Fibroblast of villous mesenchyme (primary cell): Measurements from ENCODE around the gene NKAIN2. TPM values are rescaled to one million over a fixed set of nuclear protein-coding genes. Genes with fewer than 3 reads are reported as not detected.
"Not testable (repeated sequence)": the region's sequence is repeated elsewhere in the genome, so short reads cannot be mapped to it uniquely, and the experiment has no call there.

Experiments
- DNase-seq: peaks from one replicate; pipeline ENCODE4 v3.0.0-alpha.2; 2010; ENCODE audit warnings: low read depth
- H3K4me3 ChIP-seq: 2 replicates; pipeline ENCODE4 v1.5.1; 2011; ENCODE audit warnings: low read depth, mild to moderate bottlenecking, low read length
- CTCF ChIP-seq: IDR thresholded peaks from 2 replicates; pipeline ENCODE4 v1.5.1; 2012; ENCODE audit warnings: low read depth, mild to moderate bottlenecking, low read length; ENCODE audit not compliant: insufficient read depth
- total RNA-seq: library from RNA; depleted of rRNA; stranded (reverse); fragments of >200 nt; gene quantifications from 2 replicates; pipeline ENCODE4 v1.2.3, GENCODE V29; 2012

The NKAIN2 gene
- total RNA-seq, 1 donor: not detected

GRCh38 chr6:123965894-123966293 is 162.2 kb downstream of the NKAIN2 start:
- no peak for DNase-seq
- H3K4me3 ChIP-seq: no peak overlapping the region
- no peak for TF ChIP-seq CTCF

- no peak for DNase-seq
- no peak overlapping the region for H3K4me3 ChIP-seq
- no peak for TF ChIP-seq CTCF
Measured at GRCh38 chr6:123966618-123967017, 163.0 kb downstream of the NKAIN2 start.

GRCh38 chr6:123967905-123968304 is 164.2 kb downstream of the NKAIN2 start:
- TF ChIP-seq CTCF: no peak
- H3K4me3 ChIP-seq: no peak overlapping the region
- DNase-seq: no peak

GRCh38 chr6:123972600-123973294 is 169.1 kb downstream of the NKAIN2 start:
- H3K4me3 ChIP-seq: no peak overlapping the region
- TF ChIP-seq CTCF: no peak
- no peak for DNase-seq

GRCh38 chr6:123980311-123980710 is 176.6 kb downstream of the NKAIN2 start:
- no peak overlapping the region for H3K4me3 ChIP-seq
- TF ChIP-seq CTCF: no peak
- DNase-seq: no peak

GRCh38 chr6:123986938-123987337 is 183.3 kb downstream of the NKAIN2 start:
- no peak overlapping the region for H3K4me3 ChIP-seq

GRCh38 chr6:123989918-123990317 is 186.3 kb downstream of the NKAIN2 start:
- DNase-seq: not testable (repeated sequence)

More at GRCh38 chr6:123986938-123987337, 183.3 kb downstream of the NKAIN2 start:
- DNase-seq: no peak
- no peak for TF ChIP-seq CTCF

More at GRCh38 chr6:123989918-123990317, 186.3 kb downstream of the NKAIN2 start:
- H3K4me3 ChIP-seq: not testable (repeated sequence)
